IMR-90 (cell line): ENCODE data around the gene DNAJB8. TPM values are rescaled to one million over a fixed set of nuclear protein-coding genes. Genes with fewer than 3 reads are reported as not detected.

ENCODE experiments used
- ATAC-seq: fragments of 200-7000 bp; cut with Tn5 transposase; 2 replicates; pipeline ENCODE4 v1.9.1; 2020; ENCODE audit warnings: low read depth, mild to moderate bottlenecking, moderate library complexity
- BruUV-seq: library from RNA; stranded (reverse); fragments of 400-500 nt; replicated peaks from 2 replicates; lab custom pipeline; 2021; lab: Mats Ljungman, UMichigan
- CTCF ChIA-PET: fragments of 300-600 bp; formaldehyde crosslinking; extraction: SDS; loops from one replicate; lab custom pipeline; 2021; ENCODE audit warnings: antibody characterized with exemption; lab: Yijun Ruan, JAX
- POLR2A ChIA-PET: fragments of 300-600 bp; sonication (Branson Sonifier 250); formaldehyde crosslinking; loops from one replicate; lab custom pipeline; 2022; ENCODE audit warnings: antibody characterized with exemption; ENCODE audit not compliant: unreplicated experiment; lab: Charles Lee
- DNase-seq: peaks from one replicate; pipeline ENCODE4 v3.0.0; 2013
- H2AFZ ChIP-seq: replicated peaks from 2 replicates; pipeline ENCODE3; 2013; ENCODE audit warnings: low read length, mild to moderate bottlenecking; ENCODE audit not compliant: poor library complexity
- H2AK5ac ChIP-seq: 2 replicates; pipeline ENCODE4 v1.6.1; 2013; ENCODE audit warnings: low read depth, low read length, inconsistent platforms
- H2AK9ac ChIP-seq: replicated peaks from 2 replicates; pipeline ENCODE3; 2013; ENCODE audit warnings: mild to moderate bottlenecking, low read depth, low read length, moderate library complexity; ENCODE audit not compliant: poor library complexity
- H2BK120ac ChIP-seq: 2 replicates; pipeline ENCODE4 v1.6.1; 2013; ENCODE audit warnings: low read depth, low read length, inconsistent platforms
- H2BK15ac ChIP-seq: 3 replicates; pipeline ENCODE4 v1.6.1; 2013; ENCODE audit warnings: low read depth, low read length, inconsistent platforms
- H2BK20ac ChIP-seq: 2 replicates; pipeline ENCODE4 v1.6.1; 2013; ENCODE audit warnings: low read depth, mild to moderate bottlenecking, inconsistent platforms, low read length, moderate library complexity
- H2BK5ac ChIP-seq: 2 replicates; pipeline ENCODE4 v1.6.1; 2013; ENCODE audit warnings: mild to moderate bottlenecking, low read depth, low read length, inconsistent platforms; ENCODE audit not compliant: poor library complexity, severe bottlenecking
- H3K14ac ChIP-seq: replicated peaks from 2 replicates; pipeline ENCODE4 v1.6.1; 2013; ENCODE audit warnings: low read depth, low read length, inconsistent platforms
- H3K18ac ChIP-seq: 2 replicates; pipeline ENCODE4 v1.6.1; 2013; ENCODE audit warnings: low read depth, low read length, control low read depth
- H3K23ac ChIP-seq: 2 replicates; pipeline ENCODE4 v1.6.1; 2013; ENCODE audit warnings: low read depth, low read length, inconsistent platforms
- H3K27ac ChIP-seq: 2 replicates; pipeline ENCODE4 v1.5.1; 2013; ENCODE audit warnings: mild to moderate bottlenecking, control low read depth, low read length; ENCODE audit not compliant: insufficient read depth
- H3K27me3 ChIP-seq: 2 replicates; pipeline ENCODE4 v1.6.1; 2013; ENCODE audit warnings: low read length; ENCODE audit not compliant: control insufficient read depth, insufficient read depth
- H3K36me3 ChIP-seq: 2 replicates; pipeline ENCODE4 v1.6.1; 2013; ENCODE audit warnings: low read length, mixed read lengths; ENCODE audit not compliant: control insufficient read depth, insufficient read depth
- H3K4ac ChIP-seq: 2 replicates; pipeline ENCODE4 v1.6.1; 2013; ENCODE audit warnings: low read depth, low read length, inconsistent platforms
- H3K4me1 ChIP-seq: 2 replicates; pipeline ENCODE4 v1.6.1; 2013; ENCODE audit warnings: low read length, mixed read lengths; ENCODE audit not compliant: control insufficient read depth, insufficient read depth
- H3K4me2 ChIP-seq: 2 replicates; pipeline ENCODE4 v1.6.1; 2013; ENCODE audit warnings: low read depth, mild to moderate bottlenecking, control low read depth, low read length, moderate library complexity
- H3K4me3 ChIP-seq: 2 replicates; pipeline ENCODE4 v1.5.1; 2013; ENCODE audit warnings: low read depth, mild to moderate bottlenecking, control low read depth, low read length, moderate library complexity; ENCODE audit not compliant: insufficient read depth
- H3K56ac ChIP-seq: 2 replicates; pipeline ENCODE4 v1.6.1; 2013; ENCODE audit warnings: low read length, inconsistent platforms; ENCODE audit not compliant: insufficient read depth; ENCODE audit errors: extremely low read depth
- H3K79me1 ChIP-seq, 2 experiments: 2 replicates each; pipeline ENCODE4 v1.6.1; 2013; ENCODE audit warnings: low read length in 2 of 2, inconsistent platforms in 1 of 2, low read depth in 1 of 2
- H3K9ac ChIP-seq: 2 replicates; pipeline ENCODE4 v1.6.1; 2013; ENCODE audit warnings: low read depth, low read length, control low read depth
- H3K9me1 ChIP-seq: 2 replicates; pipeline ENCODE4 v1.6.1; 2013; ENCODE audit warnings: low read length, inconsistent platforms; ENCODE audit not compliant: insufficient read depth
- H3K9me3 ChIP-seq: 2 replicates; pipeline ENCODE4 v1.6.1; 2013; ENCODE audit warnings: low read length; ENCODE audit not compliant: control insufficient read depth, insufficient read depth
- H4K20me1 ChIP-seq: 2 replicates; pipeline ENCODE4 v1.6.1; 2013; ENCODE audit warnings: low read length, inconsistent platforms; ENCODE audit not compliant: insufficient read depth
- H4K5ac ChIP-seq: 2 replicates; pipeline ENCODE4 v1.6.1; 2013; ENCODE audit warnings: mild to moderate bottlenecking, low read depth, low read length, control low read depth
- H4K8ac ChIP-seq, 2 experiments: 2 replicates each; pipeline ENCODE4 v1.6.1; 2013; ENCODE audit warnings: low read depth in 2 of 2, low read length in 2 of 2, control low read depth in 1 of 2, inconsistent platforms in 1 of 2
- H4K91ac ChIP-seq: 2 replicates; pipeline ENCODE4 v1.6.1; 2013; ENCODE audit warnings: low read depth, low read length, inconsistent platforms; ENCODE audit not compliant: insufficient read depth
- BHLHE40 ChIP-seq: fragments of 150-350 bp; IDR thresholded peaks from 2 replicates; pipeline ENCODE4 v1.6.1; 2016; ENCODE audit warnings: mild to moderate bottlenecking, low read depth, low read length
- CEBPB ChIP-seq: IDR thresholded peaks from 2 replicates; pipeline ENCODE4 v1.6.1; 2012; ENCODE audit warnings: low read depth, low read length, improper control_type of control experiment
- CHD1 ChIP-seq: IDR thresholded peaks from 2 replicates; pipeline ENCODE4 v1.6.1; 2012; ENCODE audit warnings: low read depth, low read length, improper control_type of control experiment
- CTCF ChIP-seq: conservative IDR thresholded peaks from 2 replicates; pipeline ENCODE4 v1.5.1; 2012; ENCODE audit warnings: mild to moderate bottlenecking, low read depth, low read length, improper control_type of control experiment
- ELK1 ChIP-seq: fragments of 150-350 bp; IDR thresholded peaks from 2 replicates; pipeline ENCODE4 v1.6.1; 2016; ENCODE audit warnings: low read depth, mild to moderate bottlenecking, low read length, moderate library complexity, borderline replicate concordance
- FOS ChIP-seq: fragments of 150-350 bp; IDR thresholded peaks from 2 replicates; pipeline ENCODE4 v1.6.1; 2016; ENCODE audit warnings: low read depth, low read length
- MAFK ChIP-seq: IDR thresholded peaks from 2 replicates; pipeline ENCODE4 v1.6.1; 2012; ENCODE audit warnings: low read depth, low read length, improper control_type of control experiment
- MAZ ChIP-seq: IDR thresholded peaks from 2 replicates; pipeline ENCODE4 v1.6.1; 2012; ENCODE audit warnings: low read depth, mild to moderate bottlenecking, low read length, improper control_type of control experiment, moderate library complexity, borderline replicate concordance
- NFE2L2 ChIP-seq: fragments of 150-350 bp; IDR thresholded peaks from 2 replicates; pipeline ENCODE4 v1.6.1; 2016; ENCODE audit warnings: low read depth, mild to moderate bottlenecking, low read length
- POLR2A ChIP-seq: IDR thresholded peaks from 2 replicates; pipeline ENCODE4 v1.6.1; 2012; ENCODE audit warnings: mild to moderate bottlenecking, low read depth, low read length
- RAD21 ChIP-seq: IDR thresholded peaks from 2 replicates; pipeline ENCODE4 v1.6.1; 2012; ENCODE audit warnings: low read length, improper control_type of control experiment
- RCOR1 ChIP-seq: IDR thresholded peaks from 2 replicates; pipeline ENCODE4 v1.6.1; 2012; ENCODE audit warnings: mild to moderate bottlenecking, low read length, improper control_type of control experiment; ENCODE audit not compliant: insufficient replicate concordance
- RFX5 ChIP-seq: IDR thresholded peaks from 2 replicates; pipeline ENCODE4 v1.8.0; 2012; ENCODE audit warnings: low read depth, mild to moderate bottlenecking, low read length, moderate library complexity
- USF2 ChIP-seq: fragments of 150-350 bp; IDR thresholded peaks from 2 replicates; pipeline ENCODE4 v1.6.1; 2017; ENCODE audit warnings: mild to moderate bottlenecking, antibody characterized with exemption, low read length, low read depth
- WGBS, 2 experiments: methylation state at CpG; one replicate each; pipeline versions ENCODE4 v1.1.5 to v1.1.7; 2013; ENCODE audit warnings: missing lambda C conversion rate in 2 of 2; ENCODE audit not compliant: insufficient read length in 1 of 2; ENCODE audit errors: extremely low coverage in 2 of 2; 5-methylcytosine and 5-hydroxymethylcytosine counted together
- dilution Hi-C: fragments of 300-500 bp; cut with HindIII; formaldehyde crosslinking; loops from one replicate; pipeline ENCODE4 v1.14.3; 2018; ENCODE audit warnings: low sequenced_read_pairs; ENCODE audit not compliant: unreplicated experiment
- in situ Hi-C: fragments of 300-500 bp; cut with MboI; formaldehyde crosslinking; loops from 3 replicates; pipeline ENCODE4 v1.14.3; 2019; ENCODE audit warnings: low sequenced_read_pairs, inconsistent platforms, mixed read lengths
- intact Hi-C: fragments of 100-400 bp; cut with micrococcal nuclease; formaldehyde crosslinking; loops from 2 replicates; pipeline ENCODE4 v1.10.0; 2022
- polyA plus RNA-seq, 3 experiments: library from polyadenylated mRNA; depleted of rRNA; stranded (reverse); fragments of >200 nt; gene quantifications; 2 replicates each; pipeline ENCODE4 v1.2.3, GENCODE V29; 2012; ENCODE audit warnings: low replicate concordance in 1 of 3
- total RNA-seq: library from RNA; depleted of rRNA; stranded (reverse); fragments of >200 nt; gene quantifications from 2 replicates; pipeline ENCODE4 v1.2.3, GENCODE V29; 2012

Gene DNAJB8
- total and polyA plus RNA-seq, 2 of the 4 experiments (the other 2 are of a cell fraction) = not detected

GRCh38 chr3:128446821-128447220 lies 19.9 kb downstream of the DNAJB8 start:
- Histone ChIP-seq H4K5ac (no peak overlapping the region), H3K36me3 (no peaks in the 10 kb centered on the region), H2AK5ac (no peak overlapping the region), H3K9ac (no peak overlapping the region), H3K27ac (no peak overlapping the region), H4K20me1 (no peaks in the 10 kb centered on the region), H3K56ac (no peak overlapping the region), H2BK5ac (no peak overlapping the region), H2BK20ac (no peak overlapping the region), H2BK15ac (no peak overlapping the region), H3K23ac (no peak overlapping the region), H2BK120ac (no peak overlapping the region), H3K18ac (no peak overlapping the region), H4K91ac (no peak overlapping the region), H2AK9ac (no peak overlapping the region), H3K9me1 (0 out of 2 replicates have a peak, but pooled peaks cover 4% of the 10 kb centered on the region), H3K79me1 (no peaks in the 10 kb centered on the region), H3K4me2 (no peak overlapping the region), H3K27me3 (peaks cover 42% of the 10 kb centered on the region), H3K9me3 (no peaks in the 10 kb centered on the region), H4K8ac (no peak overlapping the region), H3K14ac (no peak overlapping the region), H3K4me1 (no peaks in the 10 kb centered on the region), H3K4me3 (no peak overlapping the region), H3K4ac (no peak overlapping the region), H2AFZ (peak overlapping the region; percentile 63)
- ChIA-PET POLR2A (no interaction called here), CTCF (no interaction called here)
- TF ChIP-seq FOS (no peak), MAZ (no peak), CTCF (no peak), MAFK (no peak), RFX5 (no peak), CEBPB (no peak), USF2 (no peak), CHD1 (no peak), NFE2L2 (no peak), ELK1 (no peak), BHLHE40 (no peak), RAD21 (no peak), RCOR1 (no peak), POLR2A (no peak)
- WGBS, 2 experiments = no CpG with 5 or more reads among the region's 1 CpG
- intact Hi-C loops = no loop called here
- DNase-seq = no peak
- no TSS peak for BruUV-seq
- in situ Hi-C loops = no loop called here
- no peak for ATAC-seq
- dilution Hi-C loops = no loop called here
